Loucy (cell line): ENCODE data around the gene ENOX1.

Experiments
- H2AFZ ChIP-seq: fragments of 200-600 bp; sonication (generic); 2 replicates; pipeline ENCODE4 v1.6.0; 2016; ENCODE audit warnings: antibody characterized with exemption, mild to moderate bottlenecking, low read length, moderate library complexity
- H3F3A ChIP-seq: fragments of 200-600 bp; 2 replicates; pipeline ENCODE4 v1.6.0; 2016; ENCODE audit warnings: antibody characterized with exemption, low read depth, mild to moderate bottlenecking
- H3K27me3 ChIP-seq: fragments of 200-600 bp; sonication (generic); 2 replicates; pipeline ENCODE4 v1.6.1; 2014; ENCODE audit warnings: low read length, mild to moderate bottlenecking; ENCODE audit not compliant: insufficient read depth, poor library complexity, severe bottlenecking
- H3K36me3 ChIP-seq: fragments of 200-600 bp; sonication (generic); 2 replicates; pipeline ENCODE4 v1.6.1; 2016; ENCODE audit warnings: low read length; ENCODE audit not compliant: insufficient read depth
- H3K4me1 ChIP-seq: fragments of 200-600 bp; sonication (generic); 2 replicates; pipeline ENCODE4 v1.5.1; 2014; ENCODE audit warnings: low read length, mild to moderate bottlenecking; ENCODE audit not compliant: insufficient read depth, poor library complexity, severe bottlenecking
- H3K4me2 ChIP-seq: fragments of 200-600 bp; sonication (generic); 2 replicates; pipeline ENCODE4 v1.6.0; 2014; ENCODE audit warnings: antibody characterized with exemption, low read length, low read depth, mild to moderate bottlenecking; ENCODE audit not compliant: poor library complexity, severe bottlenecking
- H3K4me3 ChIP-seq: fragments of 200-600 bp; sonication (generic); 2 replicates; pipeline ENCODE4 v1.5.1; 2014; ENCODE audit warnings: low read length, mild to moderate bottlenecking, mixed read lengths; ENCODE audit not compliant: poor library complexity, severe bottlenecking
- H3K79me2 ChIP-seq: fragments of 200-600 bp; sonication (generic); 2 replicates; pipeline ENCODE4 v1.6.1; 2014; ENCODE audit warnings: low read length; ENCODE audit not compliant: insufficient read depth
- H3K9ac ChIP-seq: fragments of 200-600 bp; sonication (generic); 2 replicates; pipeline ENCODE4 v1.6.0; 2014; ENCODE audit warnings: mild to moderate bottlenecking, low read depth, low read length, moderate library complexity; ENCODE audit not compliant: poor library complexity, severe bottlenecking
- H3K9me2 ChIP-seq: fragments of 200-600 bp; sonication (generic); replicated peaks from 2 replicates; pipeline ENCODE4 v1.6.1; 2016; ENCODE audit warnings: low read depth, low read length, mixed read lengths
- H3K9me3 ChIP-seq: fragments of 200-600 bp; sonication (generic); 2 replicates; pipeline ENCODE4 v1.6.1; 2014; ENCODE audit warnings: mild to moderate bottlenecking, antibody characterized with exemption, low read length, low read depth; ENCODE audit not compliant: insufficient read depth
- H4K20me1 ChIP-seq: fragments of 200-600 bp; sonication (generic); 2 replicates; pipeline ENCODE4 v1.6.0; 2014; ENCODE audit warnings: antibody characterized with exemption, low read length, mild to moderate bottlenecking; ENCODE audit not compliant: insufficient read depth, poor library complexity, severe bottlenecking
- CTCF ChIP-seq: fragments of 200-600 bp; sonication (generic); conservative IDR thresholded peaks from 2 replicates; pipeline ENCODE4 v1.5.1; 2014; ENCODE audit warnings: mild to moderate bottlenecking, antibody characterized with exemption, low read length
- EZH2phosphoT487 ChIP-seq: fragments of 200-600 bp; IDR thresholded peaks from 2 replicates; pipeline ENCODE4 v1.6.1; 2018; ENCODE audit warnings: antibody characterized with exemption, mild to moderate bottlenecking, moderate library complexity, borderline replicate concordance

Gene ENOX1

GRCh38 chr13:43166644-43167457, 619.9 kb downstream of the ENOX1 start:
- H2AFZ ChIP-seq: no peak overlapping the region
- TF ChIP-seq CTCF (no peak), EZH2phosphoT487 (no peak)
- H3K79me2 ChIP-seq: no peaks in the 10 kb centered on the region
- H3K4me2 ChIP-seq: no peak overlapping the region
- no peaks in the 10 kb centered on the region for H3K9me2 ChIP-seq
- no peaks in the 10 kb centered on the region for H3K4me1 ChIP-seq
- no peaks in the 10 kb centered on the region for H3K36me3 ChIP-seq
- no peaks in the 10 kb centered on the region for H4K20me1 ChIP-seq
- no peaks in the 10 kb centered on the region for H3K9me3 ChIP-seq
- H3K4me3 ChIP-seq: no peak overlapping the region
- H3K9ac ChIP-seq: no peak overlapping the region
- no peaks in the 10 kb centered on the region for H3F3A ChIP-seq
- H3K27me3 ChIP-seq: no peaks in the 10 kb centered on the region
